ENCODE measurements around the gene JAK1. TPM values are rescaled to one million over a fixed set of nuclear protein-coding genes. Genes with fewer than 3 reads are reported as not detected.
"Not testable (repeated sequence)": the region's sequence is repeated elsewhere in the genome, so short reads cannot be mapped to it uniquely, and the experiment has no call there.

JAK1 gene
- total RNA-seq, 1 donor from 2014 or later, result 43.3 TPM

DNA sequence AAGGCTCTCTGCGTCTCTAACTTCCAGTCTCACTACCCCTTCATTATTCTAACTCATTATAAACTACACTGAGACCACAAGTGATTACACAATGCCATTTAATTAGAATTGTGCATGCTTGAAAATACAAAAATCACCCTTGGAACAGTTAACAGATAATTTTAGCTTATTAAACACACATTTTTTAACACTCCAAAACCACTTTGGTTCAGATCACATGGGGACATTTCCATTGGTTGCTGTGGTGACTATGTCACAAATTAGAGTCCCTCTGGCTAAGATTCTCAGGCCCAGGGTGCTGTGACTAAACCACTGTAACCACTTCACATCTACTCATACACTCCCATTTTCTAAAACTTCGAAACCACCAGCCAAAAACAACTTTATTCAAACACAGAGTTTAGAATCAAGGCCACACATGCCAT is 43.0 kb downstream of the JAK1 start:
- DNase-seq (ENCODE audit: low spot score), result no peak
- ATAC-seq, result no peak

DNA sequence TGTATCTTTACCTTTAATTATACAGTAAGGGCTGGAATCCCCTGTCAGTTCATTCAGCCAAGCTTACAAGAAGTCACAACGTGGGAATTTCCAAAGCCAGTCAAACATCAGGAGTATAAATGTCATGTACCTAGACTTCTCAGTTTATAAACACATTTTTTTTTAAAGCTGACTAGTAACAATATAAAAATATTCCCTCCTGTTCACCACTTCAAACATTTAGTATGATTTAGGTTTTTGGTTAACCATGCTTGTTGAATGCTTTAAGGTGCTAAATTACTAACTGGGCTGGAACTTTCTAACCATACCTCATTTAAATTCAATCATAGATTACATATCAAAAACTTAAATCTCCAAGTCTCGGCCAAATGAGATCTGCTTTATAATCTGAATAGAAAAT is 44.0 kb downstream of the JAK1 start:
- no peak for ATAC-seq

DNA sequence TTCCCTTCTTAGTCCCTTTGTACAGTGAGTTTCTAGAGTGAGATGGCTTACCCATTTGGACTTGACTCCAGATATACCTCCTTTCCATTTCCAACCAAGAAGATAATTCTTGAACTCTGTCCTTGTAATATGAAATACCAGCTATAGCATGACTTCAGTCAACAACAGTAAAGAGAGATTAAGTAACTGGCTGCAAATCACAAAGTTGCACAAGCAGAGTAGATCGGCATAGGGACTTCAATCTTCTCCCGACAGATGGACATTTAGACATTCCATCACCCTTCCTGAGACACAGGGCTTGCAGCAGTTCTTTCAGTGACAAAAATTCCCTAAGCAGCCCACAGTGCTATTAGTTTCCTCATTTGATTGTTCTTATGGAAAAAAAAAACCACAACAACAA is 44.6 kb downstream of the JAK1 start:
- DNase-seq (ENCODE audit: low spot score) (no peak), ATAC-seq (peak; percentile 14)

More for the DNA sequence above, 44.0 kb downstream of the JAK1 start:
- DNase-seq (ENCODE audit: low spot score), result no peak

DNA sequence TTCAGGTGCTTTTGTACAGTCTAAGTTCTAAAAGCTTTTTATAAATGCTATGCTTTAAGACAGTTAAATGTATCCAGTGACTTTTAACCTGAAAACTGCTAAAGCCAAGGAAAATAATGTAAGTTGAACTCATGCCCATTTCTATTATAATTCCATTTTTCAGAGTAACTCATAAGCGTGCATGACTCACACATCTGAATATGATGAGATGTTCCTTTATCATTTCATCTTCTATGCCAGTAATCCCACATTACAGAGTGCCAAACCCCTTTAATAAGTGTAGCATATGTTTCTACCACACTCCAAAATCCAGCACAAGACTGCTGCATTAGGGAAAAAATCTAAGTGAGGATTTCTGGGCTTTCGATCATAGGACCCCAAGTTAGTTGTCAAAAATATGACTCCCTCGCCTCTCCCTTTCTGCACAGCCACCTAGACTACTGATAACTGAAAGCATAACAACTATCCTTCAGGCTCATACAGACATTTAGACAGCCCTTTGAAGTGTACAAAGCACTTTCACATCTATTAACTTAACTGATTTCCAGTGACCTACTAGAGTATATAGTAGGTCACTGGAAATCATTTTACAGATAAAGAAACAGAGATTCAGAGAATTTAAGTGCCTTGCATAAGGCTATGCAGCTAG is 45.3 kb downstream of the JAK1 start:
- ATAC-seq, result no peak
- no peak for DNase-seq (ENCODE audit: low spot score)

DNA sequence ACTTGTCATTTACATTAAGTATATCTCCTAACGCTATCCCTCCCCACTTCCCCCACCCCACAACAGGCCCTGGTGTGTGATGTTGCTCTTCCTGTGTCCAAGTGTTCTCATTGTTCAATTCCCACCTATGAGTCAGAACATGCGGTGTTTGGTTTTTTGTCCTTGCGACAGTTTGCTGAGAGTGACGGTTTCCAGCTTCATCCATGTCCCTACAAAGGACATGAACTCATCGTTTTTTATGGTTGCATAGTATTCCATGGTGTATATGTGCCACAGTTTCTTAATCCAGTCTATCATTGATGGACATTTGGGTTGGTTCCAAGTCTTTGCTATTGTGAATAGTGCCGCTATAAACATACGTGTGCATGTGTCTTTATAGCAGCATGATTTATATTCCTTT is 47.2 kb downstream of the JAK1 start:
- not testable (repeated sequence) for ATAC-seq

DNA sequence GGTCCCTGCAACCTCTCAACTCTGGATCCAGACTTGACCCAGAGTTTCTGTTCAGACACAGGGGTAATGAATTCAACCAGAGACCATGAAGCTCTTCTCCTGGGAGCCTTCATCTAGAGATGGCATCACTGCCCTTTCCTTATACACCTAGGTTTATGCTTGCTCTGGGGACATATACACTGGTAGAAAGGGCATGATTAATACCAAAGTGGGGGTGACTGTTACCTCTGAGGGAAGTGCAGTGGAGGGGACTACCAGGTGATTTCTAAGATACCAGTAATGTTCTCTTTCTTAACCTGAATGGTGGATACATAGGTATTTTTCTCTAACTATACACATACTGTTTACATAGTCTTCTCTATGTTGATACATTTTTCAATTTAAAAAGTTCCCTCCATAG is 48.4 kb downstream of the JAK1 start:
- DNase-seq (ENCODE audit: low spot score) (no peak), ATAC-seq (no peak)

More for the DNA sequence above, 47.2 kb downstream of the JAK1 start:
- not testable (repeated sequence) for DNase-seq (ENCODE audit: low spot score)

DNA sequence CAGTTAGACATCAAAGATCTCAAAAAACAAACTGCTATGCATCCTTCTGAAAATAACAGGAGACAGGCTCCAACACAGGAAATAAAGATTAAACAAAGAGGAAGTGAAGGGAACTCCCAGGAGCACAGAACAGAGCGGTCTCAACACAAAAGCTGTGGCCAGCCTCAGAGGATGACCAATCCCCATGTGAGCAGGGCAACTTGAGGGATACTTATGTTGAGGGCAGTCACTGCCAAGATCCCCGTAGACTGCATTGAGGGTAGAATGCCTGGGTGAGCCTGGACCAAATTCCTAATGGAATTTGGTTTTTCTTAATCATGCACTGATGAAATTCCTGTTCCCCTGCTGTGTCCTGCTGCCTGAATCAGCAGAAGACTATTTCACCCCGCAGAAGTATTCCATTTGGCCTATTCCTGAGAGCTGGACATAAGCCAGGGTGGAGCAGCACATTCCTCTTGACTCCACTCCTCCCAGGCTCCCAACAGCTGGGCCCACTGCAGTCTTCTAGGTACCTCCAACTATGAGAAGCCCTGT is 49.0 kb downstream of the JAK1 start:
- DNase-seq (ENCODE audit: low spot score) (no peak), ATAC-seq (peak; percentile 37)

DNA sequence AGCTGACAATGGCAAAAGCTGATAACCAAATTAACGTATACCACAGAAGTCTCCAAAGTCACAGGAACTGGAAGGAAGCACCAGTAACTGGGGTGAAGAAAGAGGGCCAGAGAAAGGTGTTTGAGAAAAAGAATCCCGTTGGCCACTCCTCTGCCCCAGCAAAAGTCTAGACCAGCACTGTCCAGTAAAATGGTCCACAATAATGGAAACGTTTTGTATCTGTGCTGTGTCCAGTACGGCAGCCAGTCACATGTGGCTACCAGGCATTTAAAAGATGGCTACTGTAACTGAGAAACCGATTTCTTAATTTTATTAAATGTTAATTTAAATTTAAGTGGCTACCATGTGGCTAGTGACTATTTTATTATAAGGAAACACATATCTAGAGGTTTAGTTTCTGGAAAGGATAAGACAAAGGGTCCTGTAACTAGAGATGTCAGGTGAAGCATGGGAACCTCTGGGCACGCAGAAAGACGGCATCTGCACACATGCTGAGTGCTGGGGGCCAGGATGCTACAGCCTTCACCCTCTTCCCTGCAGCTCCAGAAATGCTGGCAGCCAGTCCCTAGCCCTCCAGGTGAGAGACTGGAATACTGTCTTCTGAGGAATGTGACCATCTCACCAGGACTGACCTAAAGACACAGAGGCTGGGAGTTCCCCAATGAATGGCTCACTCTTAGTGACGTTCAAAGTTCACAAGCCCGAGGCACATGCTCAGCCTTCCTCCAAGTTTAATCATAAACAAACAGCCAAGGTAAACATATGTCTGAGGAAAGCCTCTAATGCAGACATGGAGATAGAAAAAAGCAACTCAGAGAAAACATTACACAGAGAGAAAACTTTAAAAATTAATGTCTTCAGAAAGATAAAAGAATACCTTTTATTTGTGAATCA is 50.7 kb downstream of the JAK1 start:
- DNase-seq (ENCODE audit: low spot score) (peak; percentile 82), ATAC-seq (peak; percentile 93)

DNA sequence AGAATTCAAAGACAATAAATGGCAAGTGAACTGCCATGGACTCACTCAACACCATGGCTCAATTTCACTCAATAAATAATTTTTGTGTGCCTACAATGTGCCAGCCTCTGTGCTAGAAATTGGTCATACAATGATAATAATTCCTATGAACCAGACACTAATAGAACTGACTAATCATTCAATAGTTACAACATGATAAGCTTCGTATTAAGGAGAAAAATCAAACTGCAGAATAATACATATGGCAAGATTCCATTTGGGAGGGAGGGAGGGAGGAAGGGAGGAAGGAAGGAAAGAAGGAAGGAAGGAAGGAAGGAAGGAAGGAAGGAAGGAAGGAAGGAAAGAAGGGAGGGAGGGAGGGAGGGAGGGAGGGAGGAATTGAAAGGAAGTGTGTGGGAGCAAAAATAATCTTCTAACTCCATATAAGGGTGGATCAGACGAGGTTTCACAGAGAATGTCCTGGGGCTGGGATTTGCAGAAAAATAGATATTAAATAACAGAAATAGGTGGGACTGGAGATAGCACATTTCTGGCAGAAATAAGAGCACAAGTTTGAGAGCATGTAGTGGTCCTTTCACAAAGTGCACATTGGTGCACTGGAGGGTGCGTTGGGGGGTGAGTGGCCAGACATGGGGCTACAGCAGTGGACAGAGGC is 52.9 kb downstream of the JAK1 start:
- no peak for ATAC-seq
- no peak for DNase-seq (ENCODE audit: low spot score)

DNA sequence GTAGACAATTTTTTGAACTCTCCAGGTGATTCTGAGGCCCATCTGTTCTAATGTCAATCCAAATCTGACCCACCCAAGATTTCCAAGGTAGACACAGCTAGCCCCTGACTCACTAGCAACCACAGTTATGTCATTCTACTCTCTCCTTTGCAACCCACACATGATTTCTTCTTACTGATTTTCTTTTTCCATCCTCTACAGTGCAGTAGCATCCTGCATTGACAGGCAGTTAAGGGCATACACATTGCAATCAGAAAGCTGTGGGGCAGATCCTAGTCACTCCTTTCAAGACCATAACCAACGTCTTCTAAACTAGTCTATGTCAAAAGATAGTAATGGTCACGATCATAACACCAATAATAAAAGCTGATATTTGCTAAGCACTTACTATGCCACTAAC is 54.2 kb downstream of the JAK1 start:
- ATAC-seq (no peak), DNase-seq (ENCODE audit: low spot score) (no peak)

DNA sequence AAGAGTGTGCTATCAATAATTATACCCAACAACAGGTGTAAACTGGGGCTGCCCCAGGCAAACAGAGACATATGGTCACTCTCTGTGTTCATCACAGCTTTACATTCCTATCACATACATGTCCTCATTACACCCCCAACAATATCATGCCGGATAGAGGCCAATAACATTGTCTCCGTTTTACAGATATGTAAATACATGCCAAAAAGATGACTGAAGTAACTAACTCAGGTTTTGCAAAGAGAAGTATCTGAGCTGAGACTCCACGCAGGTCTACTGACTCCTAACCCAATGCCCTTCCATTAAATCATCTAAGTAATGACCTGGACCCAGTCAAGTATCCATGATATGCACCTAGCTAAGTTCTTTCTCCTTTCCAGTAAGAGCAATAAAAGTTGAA is 55.0 kb downstream of the JAK1 start:
- no peak for ATAC-seq
- DNase-seq (ENCODE audit: low spot score), result no peak

DNA sequence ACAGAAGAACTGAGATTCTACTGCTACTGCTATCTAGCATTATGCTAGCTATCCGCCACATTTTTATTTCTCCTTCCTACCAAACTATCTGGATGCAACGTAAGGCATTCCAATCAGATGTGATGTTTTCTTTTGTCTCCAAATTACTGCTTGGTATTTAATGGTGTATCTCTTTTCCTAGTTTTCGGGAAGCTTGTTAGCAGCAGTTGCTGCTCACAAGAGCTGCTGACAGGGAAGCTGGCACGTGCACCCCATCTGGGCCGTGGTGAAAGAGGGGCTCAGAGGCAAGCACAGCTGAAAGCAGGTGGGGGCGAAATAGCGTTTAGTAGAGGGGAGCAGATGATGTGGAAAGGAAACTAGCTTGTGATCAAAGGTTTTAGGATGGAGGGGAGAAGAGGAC is 57.3 kb downstream of the JAK1 start:
- ATAC-seq (no peak), DNase-seq (ENCODE audit: low spot score) (no peak)

DNA sequence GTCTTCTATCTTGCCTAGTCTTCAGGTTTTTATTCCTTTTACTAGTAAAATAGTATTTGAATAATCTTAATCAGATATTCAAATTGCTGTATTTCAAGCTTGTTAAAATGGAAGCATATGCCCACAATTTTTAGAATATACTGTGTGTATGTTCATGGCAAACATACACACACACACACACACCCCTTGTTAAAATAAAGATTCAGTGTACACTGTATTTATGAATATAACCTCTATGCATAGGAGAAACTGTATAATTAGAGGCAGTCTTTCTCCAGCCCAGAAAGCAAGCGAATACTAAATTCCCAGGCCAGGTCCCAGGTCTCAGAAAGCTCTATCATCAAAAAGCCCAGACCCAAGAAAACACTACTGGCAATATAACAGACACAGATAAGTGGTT is 57.8 kb downstream of the JAK1 start:
- no peak for ATAC-seq
- DNase-seq (ENCODE audit: low spot score), result no peak

DNA sequence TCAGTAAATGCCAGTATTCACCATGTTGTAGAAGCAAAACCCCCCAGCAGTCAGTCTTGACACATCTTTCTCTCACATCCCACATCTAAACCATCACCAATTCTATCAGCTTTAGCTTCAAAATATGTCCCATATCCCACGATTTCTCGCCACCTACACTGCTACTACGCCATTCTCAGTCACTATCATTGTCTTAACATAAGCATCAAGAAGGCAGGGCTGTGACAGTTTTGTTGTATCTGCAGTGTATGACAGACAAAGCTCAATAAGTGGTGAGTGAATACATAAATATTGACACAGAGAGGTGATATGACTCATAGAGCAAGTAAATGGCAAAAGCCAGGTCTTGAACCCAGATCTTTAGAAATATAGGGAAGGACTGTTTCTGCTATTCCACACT is 59.9 kb downstream of the JAK1 start:
- peak; percentile 13 for ATAC-seq
- no peak for DNase-seq (ENCODE audit: low spot score)

DNA sequence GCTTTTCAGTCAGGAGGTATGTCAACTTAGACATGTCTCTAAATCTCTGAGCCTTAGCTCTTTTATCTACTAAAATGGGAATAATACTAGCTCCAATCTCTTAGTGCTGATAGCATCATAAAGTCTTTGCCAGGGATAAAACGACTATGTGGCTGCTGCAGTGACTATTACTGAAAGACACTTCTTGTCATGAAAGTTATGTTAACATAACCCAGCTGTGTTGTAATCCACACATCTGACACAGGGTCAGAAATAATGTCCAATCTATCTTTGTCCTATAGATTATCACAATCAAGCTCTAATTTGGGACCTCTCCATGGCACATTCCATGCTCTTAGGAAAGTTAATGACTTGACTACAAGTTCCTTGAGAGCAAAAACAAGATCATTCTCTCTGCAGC is 62.8 kb downstream of the JAK1 start:
- no peak for DNase-seq (ENCODE audit: low spot score)
- ATAC-seq, result no peak

DNA sequence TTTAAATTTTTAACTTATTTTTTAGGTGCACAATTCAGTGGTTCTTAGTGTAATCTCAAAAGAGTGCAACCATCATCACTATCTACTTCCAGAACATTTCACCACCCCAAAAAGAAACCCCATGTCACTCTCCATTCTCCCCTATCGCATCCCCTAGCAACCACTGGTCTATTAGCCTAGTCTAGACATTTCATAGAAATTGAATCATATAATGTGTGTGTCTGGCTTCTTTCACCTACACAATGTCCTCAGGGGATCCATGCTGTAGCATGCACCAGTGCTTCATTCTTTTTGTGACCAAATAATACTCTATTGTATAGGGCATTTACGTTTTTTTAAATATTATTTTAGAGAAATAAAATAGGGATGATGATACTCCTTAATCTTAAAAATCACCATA is 64.7 kb downstream of the JAK1 start:
- ATAC-seq, result no peak
- DNase-seq (ENCODE audit: low spot score), result no peak

DNA sequence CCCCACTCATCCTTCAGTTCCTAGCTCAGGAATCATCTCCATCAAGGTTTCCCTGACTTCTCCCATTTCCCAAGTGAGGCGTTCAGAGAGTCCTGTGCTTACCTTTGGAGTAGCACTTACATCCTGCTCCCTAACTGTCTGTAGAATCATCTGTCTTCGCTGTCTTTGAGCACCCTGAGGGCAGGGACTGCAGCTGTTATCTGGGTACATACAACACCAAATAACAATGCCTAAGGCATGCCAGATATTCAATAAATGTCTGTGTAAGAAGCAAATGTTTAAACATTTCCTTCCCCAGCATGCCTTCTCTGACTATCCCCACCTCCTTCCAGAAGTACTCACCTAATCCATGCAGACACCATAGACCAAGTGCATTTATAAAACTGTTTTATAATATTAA is 65.4 kb downstream of the JAK1 start:
- no peak for DNase-seq (ENCODE audit: low spot score)
- no peak for ATAC-seq

DNA sequence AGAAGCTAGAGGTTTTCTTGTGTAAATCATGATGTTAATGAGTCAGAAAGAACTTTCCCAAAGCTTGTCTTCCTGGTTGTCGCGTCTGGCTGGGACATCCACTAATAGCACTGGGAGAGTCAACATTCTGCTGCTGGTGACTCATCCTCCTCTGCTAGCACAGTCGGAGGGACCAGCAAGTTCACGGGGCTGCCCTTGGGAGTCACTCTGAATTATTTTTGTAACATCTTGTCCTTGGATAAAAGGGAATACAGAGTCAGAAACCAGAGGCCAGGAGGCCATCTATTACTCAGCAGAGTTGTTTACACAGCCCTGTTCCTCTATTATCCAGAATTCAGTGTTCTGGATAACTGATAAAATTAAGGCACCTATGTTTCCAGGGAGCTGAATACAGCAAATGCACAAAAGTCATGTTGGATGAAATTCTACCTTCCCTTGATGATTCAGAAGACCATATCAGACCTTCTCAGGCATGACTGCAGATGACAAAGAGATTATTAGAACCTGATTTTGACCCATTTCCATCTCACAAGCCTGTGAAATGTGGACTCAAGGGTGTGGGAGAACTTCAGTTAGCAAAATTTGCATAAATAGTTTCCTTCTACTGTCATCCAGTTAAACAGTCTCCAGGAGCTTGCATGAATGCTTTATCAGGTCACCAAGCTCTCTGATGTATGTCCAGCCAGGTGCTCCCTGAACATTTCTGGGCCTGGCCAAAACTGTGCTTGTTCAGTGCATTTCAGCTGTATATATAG is 68.1 kb downstream of the JAK1 start:
- peak; percentile 94 for ATAC-seq

DNA sequence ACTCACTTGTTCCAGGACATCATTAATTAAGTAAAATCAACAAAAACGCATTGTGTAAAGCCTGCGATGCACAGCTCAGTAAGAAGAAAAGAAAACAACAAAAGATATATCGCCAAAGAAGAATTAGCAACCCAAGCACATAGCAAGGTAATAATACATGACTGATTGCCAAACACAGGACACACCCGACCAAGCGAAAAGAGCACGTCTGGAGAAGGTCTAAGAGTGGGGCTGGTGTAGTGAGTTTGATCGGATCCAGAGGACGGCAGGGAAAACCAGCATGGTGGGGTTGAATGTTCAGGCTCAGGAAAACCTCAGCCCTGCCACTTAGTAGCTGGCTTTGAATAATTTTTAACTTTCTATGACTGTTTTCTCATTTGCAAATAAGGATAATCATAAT is 69.8 kb downstream of the JAK1 start:
- DNase-seq (ENCODE audit: low spot score) (no peak), ATAC-seq (no peak)

More for the DNA sequence above, 68.1 kb downstream of the JAK1 start:
- peak; percentile 62 for DNase-seq (ENCODE audit: low spot score)

DNA sequence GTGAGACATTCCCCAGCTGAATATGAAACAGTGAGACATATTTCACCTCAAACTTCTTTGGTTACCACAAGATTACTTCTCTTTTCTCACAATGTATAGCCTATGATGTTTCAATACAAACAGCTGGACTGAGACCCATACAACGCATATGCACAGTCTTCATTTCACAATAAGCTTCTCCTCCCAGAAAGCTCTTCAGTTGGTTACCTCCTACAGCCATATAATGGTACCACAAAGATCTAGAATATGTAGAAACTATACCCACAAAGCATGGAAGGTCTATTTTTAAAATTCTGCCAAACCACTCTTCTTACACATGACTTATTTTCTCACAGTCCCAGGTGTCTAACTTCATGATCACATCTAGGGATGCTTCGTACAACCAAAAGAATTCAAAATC is 70.8 kb downstream of the JAK1 start:
- DNase-seq (ENCODE audit: low spot score), result no peak
- no peak for ATAC-seq
